GM21360 (cell line): Measurements from ENCODE around the gene GALK1.
A peak's percentile ranks its signal among the peaks of the same experiment; 100 is the strongest.
"Not testable (repeated sequence)": the region's sequence is repeated elsewhere in the genome, so short reads cannot be mapped to it uniquely, and the experiment has no call there.

Experiments used
- ATAC-seq: cut with Tn5 transposase; IDR thresholded peaks from one replicate; pipeline ENCODE4 v1.9.1; 2021; ENCODE audit warnings: mild to moderate bottlenecking, moderate library complexity; ENCODE audit not compliant: unreplicated experiment

Gene GALK1

GRCh38 chr17:75764711-75765421, at the start of gene GALK1:
Gene GALK1, minus strand, starts transcription at chr17:75765192. Its CDS starts 56 bp downstream, at chr17:75765136.
- no peak for ATAC-seq

- no peak for ATAC-seq
These were observed 49.0 kb upstream of the GALK1 start for GRCh38 chr17:75814021-75814395.

GRCh38 chr17:75813081-75814020, 48.4 kb upstream of the GALK1 start:
- ATAC-seq = no peak

GRCh38 chr17:75812096-75813013, 47.4 kb upstream of the GALK1 start:
- no peak for ATAC-seq

- ATAC-seq = no peak
These were observed 46.2 kb upstream of the GALK1 start for GRCh38 chr17:75811174-75811573.

- ATAC-seq = not testable (repeated sequence)
These were observed 45.8 kb upstream of the GALK1 start for GRCh38 chr17:75810756-75811155.

- no peak for ATAC-seq
These were observed 45.2 kb upstream of the GALK1 start for GRCh38 chr17:75810216-75810615.

GRCh38 chr17:75809631-75810111, 44.7 kb upstream of the GALK1 start:
- no peak for ATAC-seq

GRCh38 chr17:75808905-75809621, 44.1 kb upstream of the GALK1 start:
- no peak for ATAC-seq

GRCh38 chr17:75808549-75808904, 43.5 kb upstream of the GALK1 start:
- no peak for ATAC-seq

- ATAC-seq = no peak
These were observed 42.9 kb upstream of the GALK1 start for GRCh38 chr17:75807861-75808260.

- ATAC-seq = no peak
These were observed 42.0 kb upstream of the GALK1 start for GRCh38 chr17:75806822-75807500.

- no peak for ATAC-seq
These were observed 38.9 kb upstream of the GALK1 start for GRCh38 chr17:75803883-75804282.

- ATAC-seq = no peak
These were observed 34.4 kb upstream of the GALK1 start for GRCh38 chr17:75799402-75799801.

GRCh38 chr17:75795820-75796607, 31.0 kb upstream of the GALK1 start:
- ATAC-seq = no peak

- no peak for ATAC-seq
These were observed 28.5 kb upstream of the GALK1 start for GRCh38 chr17:75793460-75793859.

- ATAC-seq = no peak
These were observed 26.3 kb upstream of the GALK1 start for GRCh38 chr17:75791254-75791653.

GRCh38 chr17:75785016-75785890, 20.3 kb upstream of the GALK1 start:
- ATAC-seq = peak; percentile 46
